Stimulated activated CD8-positive, alpha-beta memory T cell treated with anti-CD3 and anti-CD28 coated beads, Interleukin-12 subunit alpha, Interleukin-12 subunit beta, amount 100 ng/mL, for 24 hours (primary cell): ENCODE data around the gene AKT2.

Experiments used
- DNase-seq: peaks from one replicate; pipeline ENCODE4 v3.0.0-alpha.2; 2020; ENCODE audit errors: extremely low read depth

The AKT2 gene

DNA sequence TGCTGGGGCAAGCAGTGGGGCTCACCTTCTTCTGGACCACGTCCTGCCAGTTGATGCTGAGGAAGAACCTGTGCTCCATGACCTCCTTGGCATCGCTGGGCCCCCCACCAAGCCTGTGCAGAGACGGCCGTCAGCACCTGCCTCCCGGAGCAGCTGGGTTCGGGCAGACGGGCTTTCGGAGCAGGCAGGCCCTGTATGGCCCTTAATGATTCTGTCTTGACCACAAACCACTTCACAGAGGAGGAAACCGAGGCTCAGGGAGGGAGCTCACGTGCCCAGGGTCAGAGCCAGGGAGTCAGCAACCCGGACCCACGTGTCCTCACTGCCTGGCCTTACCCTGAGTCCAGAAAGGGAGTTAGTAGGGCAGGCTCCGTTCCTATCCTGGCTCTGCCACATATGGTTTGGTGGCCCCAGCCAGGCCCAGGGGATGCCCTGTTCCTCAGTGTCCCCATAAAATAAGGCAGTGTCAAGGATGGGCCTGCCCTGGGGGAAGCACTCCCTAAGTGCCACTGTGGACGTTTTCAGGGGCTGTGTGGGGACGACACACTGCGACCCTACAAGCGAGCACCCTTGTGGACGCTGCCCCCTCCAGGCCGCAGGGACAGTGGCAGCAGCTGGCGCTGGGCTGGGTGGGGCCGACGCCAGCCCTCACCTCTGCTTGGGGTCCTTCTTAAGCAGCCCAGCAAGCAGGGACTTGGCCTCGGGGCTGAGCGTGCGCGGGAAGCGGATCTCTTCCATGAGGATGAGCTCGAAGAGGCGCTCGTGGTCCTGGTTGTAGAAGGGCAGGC is 49.7 kb downstream of the AKT2 start:
- no peak for DNase-seq

DNA sequence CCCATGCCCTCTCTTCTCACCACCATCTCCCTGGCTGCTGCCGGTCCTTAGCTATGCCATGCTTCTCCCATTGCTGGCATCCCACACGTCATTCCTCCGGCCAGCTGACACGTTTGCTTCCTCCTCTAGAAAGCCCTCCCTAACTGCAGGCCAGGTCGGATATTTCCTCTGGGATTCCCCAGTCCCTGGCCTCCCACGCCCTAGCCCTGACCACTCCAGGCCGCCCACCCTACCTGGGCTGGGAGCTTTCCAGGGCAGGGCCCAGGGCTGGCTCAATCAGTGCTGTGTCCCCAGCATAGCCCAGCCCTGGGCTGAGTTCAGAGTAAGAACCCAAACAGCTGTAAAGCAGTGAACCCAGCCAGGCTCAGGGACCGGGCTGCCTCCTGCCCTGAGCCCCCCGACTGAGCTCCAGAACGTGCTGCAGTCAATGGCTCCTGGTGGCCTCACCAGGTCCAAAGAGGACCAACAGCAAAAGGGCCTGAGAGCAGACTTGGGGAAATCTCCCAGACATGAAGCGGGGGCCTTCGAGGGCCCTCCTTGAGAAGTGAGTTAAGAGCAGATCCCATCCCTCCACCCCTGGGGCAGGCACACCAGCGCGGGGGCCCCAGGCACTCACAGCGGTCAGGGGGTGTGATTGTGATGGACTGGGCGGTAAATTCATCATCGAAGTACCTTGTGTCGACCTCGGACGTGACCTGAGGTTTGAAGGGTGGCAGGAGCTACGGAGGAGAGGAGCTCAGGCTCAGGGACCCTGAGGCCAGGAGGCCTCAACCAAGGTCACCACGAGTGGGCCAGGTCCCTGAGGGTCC is 50.5 kb downstream of the AKT2 start:
- DNase-seq = no peak

DNA sequence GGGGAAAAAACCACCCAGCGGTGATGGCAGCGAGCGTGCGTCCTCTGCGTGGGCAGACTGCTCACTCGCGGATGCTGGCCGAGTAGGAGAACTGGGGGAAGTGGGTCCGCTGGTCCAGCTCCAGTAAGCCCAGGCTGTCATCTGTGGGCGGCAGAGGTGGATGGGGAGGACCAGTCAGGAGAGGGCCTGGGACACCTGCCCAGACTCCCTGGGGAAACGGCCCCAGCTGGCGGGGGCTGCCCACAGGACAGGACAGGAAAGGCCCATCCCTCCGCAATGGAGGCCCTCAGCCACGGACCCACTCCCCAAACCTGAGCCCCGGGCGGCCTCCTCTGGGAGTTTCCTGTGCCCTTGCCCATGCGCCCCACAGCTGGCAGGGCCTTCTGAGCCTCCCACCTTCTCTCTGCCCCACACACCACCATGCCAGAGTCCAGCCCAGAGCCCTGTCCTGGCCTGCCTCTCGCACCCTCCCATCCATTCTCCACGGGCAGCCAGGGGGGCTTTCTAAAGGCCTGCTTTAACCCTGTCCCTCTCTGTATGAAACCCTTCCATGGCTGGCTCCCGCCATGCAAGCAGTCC is 51.2 kb downstream of the AKT2 start:
- DNase-seq = no peak

DNA sequence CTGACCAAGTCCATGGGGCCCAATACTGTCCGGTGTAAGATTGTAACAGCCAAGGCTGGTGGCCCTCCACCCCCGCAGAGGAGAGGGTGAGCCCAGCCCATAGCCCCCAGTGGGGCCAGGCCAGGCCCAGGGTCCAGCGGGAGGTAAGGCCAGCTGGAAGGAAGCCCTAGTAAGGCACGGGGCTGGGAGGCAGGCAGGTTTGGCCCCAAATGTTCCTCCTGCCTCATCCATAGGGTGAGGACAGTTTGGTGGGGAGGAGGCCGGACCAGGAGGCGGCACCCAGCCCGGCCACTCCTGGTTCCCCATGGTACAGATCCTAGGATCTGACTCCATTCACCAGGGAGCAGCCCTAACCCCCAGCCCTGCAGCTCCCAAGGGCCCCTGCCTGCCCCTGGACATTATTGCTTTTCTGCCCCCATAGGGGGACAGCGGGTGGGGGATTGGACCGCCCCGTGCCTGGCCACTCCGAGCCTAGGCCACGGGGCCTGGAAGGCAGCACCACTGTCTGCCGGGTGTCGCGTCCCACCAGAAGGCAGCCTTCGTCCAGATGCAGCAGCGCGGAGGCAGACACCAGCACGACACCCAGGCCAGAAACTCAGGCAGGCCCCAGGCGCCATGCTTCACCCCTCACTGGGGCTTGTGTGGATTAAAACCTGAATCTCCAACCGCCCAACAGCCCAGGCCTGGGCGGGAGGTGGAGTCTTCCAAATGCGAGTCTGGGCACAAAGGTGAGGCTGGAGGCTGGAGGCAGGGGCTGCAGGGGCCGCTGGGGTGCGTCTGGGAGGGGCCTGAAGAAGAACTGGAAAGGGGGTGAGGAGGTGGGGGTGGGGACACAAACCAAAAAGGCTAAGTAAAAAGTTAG is 52.0 kb downstream of the AKT2 start:
- no peak for DNase-seq

DNA sequence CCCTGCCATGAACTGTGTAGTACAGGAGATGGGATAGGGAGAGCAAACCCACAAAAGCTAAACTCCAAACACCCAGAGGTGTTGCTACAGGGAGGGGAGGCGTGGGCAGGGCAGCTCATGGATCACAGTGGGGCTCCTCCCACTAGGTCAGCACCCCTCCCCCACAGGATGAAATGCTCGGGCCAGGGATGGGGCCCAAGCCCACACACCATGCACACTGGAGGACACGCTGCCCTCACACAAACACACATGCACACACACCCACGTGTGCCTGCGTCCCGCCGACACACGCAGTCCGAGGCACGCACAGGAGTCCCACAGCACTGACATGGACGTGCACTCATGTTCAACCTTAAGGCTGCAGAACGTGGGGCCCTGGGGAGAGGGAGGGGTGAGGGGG is 52.7 kb downstream of the AKT2 start:
- DNase-seq = no peak

DNA sequence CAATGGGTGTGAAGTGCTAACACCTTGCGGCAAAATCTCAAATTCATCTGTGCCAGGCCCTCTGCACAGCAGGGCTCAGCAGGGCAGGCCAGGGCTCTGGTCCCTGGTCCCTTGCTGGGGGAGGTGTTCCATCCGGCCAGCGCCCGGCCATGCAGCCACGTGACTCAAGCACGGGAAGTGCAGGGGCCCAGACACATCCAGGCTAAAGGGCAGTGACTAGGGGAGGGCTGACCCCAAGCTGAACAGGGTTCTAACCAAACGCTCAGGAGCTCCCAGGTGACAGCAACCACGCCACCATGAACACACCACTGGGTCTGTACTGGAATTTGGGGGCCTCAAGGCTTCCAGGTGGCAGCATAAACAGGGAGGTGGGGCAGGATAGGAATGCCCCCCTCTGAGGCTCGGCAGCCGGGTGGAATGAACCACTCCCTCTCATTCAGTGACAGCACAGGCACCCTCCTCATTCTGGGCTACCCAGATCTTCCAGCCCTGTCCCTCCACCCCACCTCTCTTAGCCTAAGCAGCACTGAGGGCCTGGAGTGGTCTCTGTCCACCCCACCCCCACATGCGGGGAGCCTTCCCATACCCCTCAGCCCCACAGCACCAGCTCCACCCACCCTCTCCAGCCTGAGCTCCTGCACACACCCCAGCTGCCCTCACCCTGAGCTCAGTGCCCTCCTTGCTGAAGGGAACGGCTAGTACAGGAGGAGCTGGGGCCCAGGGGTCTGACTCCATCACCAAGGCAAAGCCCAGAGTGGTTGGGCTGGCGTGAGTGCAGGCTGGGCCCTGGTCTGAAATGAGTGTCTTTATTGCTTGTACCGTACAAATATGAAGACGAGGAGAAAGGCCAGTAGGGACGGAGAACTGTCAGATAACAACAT is 53.4 kb downstream of the AKT2 start:
- DNase-seq = no peak

DNA sequence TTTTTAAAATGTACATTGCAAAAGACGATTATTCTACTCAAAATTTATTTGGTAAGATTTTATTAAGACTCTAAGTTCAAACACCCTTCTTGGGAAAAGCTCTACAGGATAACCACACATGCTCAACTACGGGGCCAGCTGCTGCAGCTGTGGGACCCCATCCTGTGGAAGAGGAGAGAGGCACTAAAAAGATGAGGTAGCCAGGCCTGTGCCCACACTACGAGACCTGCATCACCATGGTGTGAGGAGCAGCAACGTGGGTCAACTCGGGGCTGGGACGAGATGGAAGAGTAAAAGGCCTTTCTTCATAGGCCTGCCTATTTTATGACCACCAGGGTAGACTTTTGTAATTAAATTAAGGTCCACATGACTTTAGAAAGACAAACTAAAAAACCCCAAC is 54.1 kb downstream of the AKT2 start:
- no peak for DNase-seq

DNA sequence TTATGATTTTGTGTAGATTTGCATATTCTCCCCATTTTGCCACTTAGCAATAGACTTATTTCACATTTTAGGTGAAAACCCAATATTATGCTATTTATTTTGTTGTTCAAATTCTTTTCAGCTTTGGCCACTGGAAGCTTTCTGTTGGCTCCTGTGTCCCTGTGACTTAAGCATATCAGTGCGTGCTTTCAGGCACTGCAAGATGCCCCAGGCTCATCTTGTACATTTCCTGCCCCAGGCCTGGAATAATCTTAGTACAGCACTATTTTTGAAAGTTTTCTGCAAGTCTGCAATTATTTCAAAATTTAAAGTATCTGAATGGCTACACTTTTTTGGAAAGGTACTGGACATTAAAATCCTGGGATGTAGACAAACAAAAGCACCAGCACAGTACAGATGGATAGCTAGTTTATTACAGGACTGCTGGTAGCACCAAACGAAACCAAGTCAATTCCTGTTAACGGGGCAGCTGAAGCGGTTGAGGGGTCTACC is 55.2 kb downstream of the AKT2 start:
- DNase-seq = no peak

DNA sequence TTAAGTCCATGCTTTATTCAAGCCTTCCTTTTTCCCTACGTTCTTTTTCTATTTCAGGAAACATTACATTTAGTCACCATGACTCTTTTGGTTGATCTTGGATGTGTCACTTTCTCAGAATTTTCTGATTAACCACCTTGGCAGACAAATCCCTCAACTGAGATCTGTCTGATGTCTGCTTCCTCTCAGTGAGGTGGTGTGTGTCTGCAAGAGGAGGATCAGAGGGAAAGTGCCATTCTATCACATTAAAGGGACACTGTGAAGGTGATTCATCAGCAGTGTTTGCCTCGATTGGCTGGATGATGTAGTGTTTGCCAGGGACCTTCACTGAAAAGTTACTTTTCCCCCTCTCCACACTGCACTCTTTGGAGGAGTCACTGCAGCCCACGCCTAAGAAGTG is 55.7 kb downstream of the AKT2 start:
- no peak for DNase-seq

DNA sequence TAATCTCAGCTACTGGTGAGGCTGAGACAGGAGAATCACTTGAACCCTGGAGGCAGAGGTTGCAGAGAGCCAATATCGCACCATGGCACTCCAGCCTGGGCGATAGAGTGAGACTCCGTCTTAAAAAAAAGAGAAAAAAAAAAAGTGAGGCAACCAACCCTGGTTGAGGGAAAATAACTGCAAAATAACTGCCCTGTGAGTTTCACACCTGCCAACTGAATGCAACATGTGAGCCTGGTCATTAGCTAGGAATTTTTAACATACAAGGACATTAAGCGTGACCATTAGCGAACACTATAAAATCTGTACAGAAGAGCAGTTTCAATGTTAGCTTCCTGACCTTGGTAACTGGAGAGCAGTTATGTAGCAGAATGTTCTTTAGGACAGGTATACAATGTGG is 56.3 kb downstream of the AKT2 start:
- no peak for DNase-seq

DNA sequence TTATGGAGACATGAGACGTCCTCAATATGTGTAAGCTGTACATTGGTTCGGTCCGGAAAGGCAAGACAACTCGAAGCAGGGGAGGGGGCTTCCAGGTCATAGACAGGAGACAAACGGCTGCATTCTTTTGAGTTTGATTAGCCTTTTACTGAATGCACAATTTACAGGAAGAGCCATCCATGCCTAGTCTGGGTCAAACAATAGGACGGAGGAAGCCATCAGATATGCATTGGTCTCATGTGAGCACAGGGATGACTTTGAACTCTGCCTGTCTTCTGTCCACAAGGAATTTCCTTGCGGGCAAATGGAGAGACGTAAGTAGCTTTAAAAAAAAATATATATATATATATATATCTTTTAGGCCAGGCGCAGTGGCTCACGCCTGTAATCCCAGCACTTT is 56.8 kb downstream of the AKT2 start:
- no peak for DNase-seq

DNA sequence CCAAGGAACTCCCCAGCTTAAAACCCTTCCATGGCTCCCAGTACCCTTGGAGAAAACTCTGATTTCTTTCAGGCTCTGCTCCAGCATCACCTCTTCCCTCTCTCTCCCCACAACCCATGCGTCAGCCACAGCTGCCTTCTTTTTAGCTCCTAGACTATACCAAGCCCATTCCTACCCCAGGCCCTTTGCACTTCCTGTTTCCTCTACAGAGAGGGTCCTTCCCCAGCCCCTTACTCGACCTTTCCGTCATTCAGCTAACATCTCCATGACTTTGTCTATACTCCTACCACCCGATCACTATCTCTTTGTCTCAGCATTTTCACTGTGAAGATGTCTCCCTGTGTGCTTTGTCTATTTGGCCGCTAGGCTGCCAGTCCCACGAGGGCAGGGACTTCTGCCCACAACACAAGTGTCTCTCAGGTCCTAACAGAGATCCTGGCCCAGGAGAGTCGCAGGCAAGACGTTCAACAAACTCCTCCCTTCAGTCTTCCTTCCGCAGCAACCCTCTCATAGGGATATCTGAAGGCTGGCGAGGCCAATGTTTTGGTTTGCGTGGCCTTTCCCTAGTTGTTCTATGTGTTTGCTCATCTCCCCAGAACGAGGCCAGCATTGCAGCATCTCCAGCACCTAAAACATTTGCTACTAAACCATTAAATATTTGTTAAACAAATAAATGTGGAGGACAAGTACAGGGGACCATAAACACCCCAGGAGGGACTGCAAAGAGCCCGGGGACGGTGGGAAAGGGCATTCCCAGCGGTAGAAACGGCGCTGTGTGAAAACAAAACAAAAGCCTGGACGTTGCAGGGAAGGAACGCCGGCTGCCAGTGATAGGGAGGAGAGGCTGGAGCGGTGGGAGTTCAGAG is 59.5 kb downstream of the AKT2 start:
- DNase-seq = no peak

DNA sequence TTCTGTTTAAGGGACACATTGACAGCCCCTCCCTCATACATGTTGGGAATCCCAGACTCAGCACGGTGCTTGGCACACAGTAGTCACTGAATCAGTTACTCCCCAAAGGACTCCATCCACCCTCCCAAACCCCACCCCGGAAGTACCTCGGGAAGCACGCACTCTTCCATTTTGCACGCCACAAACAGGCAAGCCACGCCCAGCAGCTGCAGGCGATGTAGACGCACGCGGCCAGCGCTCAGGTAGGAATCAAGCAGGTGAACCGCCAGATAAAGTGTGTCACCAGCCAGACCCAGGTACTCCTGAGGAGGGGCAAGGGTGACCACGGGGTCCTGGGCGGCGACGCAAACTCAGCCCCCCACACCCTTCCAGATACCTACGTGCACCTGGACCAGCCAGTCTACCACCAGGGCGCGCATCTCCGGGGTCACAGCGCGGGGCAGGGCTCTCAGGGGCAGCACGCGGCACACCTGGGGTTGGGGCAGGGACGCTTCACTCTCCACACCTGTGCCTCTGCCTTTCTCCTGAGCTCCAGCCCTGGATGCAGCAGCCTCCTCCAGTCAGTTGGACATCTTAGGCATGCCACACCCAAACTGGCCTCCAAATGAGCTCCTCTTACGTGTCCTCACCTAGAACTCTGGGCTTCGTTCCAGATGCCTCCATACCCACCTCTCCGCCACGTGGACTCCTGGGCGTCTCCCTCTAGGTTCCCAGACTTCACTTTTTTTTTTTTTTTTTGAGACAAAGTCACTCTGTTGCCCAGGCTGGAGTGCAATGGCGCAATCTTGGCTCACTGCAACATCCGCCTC is 60.6 kb downstream of the AKT2 start:
- no peak for DNase-seq

DNA sequence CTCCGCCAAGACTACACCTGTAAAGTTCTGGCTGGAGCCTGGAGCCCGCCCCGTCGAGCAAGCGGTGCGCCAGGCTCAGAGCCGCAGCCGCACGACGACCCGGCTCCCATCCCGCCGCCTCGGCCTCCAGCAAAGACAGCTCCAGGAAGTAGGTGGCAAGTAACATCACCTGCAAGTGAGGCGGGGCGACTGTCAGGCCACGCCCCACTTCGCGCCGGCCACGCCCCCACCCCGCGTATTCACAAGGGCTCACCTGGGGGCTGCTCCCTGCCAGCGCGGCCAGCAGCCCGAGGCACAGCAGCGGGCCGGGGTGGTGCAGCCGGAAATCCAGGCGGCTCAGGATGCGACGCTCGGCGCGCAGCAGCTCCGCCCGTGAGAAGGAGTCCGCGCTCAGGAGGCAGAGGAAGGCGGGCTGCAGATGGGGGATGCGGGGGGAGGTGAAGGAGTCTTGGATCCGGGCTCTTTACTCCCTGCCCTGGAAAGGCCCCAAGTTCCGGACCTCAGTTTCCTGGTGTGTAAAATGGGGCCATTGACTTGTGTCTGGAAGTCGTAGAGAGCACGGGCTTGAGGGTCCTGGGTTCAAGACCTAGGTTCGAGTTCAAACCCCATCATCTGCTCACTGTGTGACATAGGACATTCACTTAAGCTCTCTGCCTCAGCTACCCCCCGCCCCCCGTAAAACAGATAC is 61.9 kb downstream of the AKT2 start:
- DNase-seq = no peak

DNA sequence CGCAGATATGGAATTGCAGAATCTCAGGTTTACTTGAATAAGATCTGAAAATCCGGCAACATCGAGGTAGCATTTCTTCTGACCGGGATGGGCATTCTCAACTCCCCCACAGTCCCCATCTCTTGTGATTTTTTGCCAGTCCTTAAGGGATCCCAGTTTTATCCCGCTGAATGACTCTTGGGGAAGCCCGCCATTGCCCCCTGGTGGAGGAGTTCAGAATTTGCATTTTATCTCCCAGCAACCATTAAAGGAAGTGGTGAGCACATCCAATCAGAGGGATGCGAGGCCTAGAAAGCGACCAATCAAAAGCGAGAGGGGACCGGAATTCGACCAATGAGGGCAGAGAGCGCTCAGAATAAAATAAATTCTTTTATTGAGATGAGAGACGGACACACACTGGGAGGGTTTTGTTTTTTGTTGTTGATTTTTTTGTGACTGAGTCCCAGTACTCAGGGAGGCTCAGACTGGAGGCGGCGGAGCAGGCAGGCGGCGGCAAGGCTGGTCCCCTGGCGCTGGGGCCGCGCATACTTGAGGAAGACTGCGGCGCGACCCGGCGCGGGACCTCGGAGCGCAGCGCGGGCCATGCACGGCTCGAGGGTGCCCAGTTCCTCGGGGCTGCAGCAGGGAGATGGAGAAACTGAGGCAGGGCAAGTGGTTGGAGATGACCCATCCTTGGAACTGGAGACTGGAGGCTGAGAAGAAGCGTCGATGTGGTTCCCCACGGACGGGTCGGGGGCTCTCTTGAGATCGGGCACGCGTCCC is 63.1 kb downstream of the AKT2 start:
- DNase-seq = peak; percentile 5

DNA sequence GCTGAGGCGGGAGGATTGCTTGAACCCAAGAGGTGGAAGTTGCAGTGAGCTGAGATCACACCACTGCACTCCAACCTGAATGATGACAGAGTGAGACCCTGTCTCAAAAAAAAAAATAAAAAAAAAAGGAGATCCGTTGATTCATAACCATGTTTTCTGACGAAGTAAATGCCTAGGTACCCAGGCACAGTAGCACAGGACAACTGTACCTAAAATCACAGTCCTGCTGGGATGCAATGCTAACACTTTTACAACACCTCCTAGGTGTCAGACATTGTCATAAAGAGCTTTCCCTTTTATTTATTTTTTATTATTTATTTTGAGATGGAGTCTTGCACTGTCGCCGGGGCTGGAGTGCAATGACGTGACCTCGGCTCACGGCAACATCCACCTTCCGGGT is 64.5 kb downstream of the AKT2 start:
- DNase-seq = no peak

DNA sequence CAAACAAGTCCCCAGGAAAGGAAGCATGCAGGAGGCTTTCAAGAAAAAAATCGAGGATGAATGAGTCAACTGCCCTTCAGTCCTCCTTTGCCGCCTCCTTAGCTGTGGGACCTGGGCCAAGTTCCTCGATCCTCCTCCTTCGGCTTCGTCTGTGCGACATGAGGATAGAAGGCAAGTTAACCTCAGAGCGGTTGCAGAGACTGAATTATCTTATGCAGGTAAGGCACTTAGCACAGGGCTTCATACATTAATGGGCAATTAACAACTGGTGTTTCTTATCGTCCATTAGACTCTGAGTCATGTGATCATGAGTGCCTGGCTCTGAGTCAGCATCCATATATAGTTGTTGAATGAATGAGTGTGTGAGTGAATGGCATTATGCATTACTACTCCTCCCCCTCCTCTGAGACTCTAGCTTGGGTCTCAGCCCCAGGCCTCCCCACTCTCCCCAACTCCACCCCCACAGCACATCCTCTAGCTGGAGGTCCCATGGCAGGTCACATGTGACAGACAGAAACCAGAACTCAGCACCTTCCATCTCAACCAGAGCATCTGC is 65.3 kb downstream of the AKT2 start:
- DNase-seq = no peak
